Esophagus muscularis mucosa (tissue), 4 donors: ENCODE results near the gene IKZF3.

ENCODE experiments used
- EP300 ChIP-seq: sonication (generic); formaldehyde crosslinking; IDR thresholded peaks from one replicate; pipeline ENCODE4 v1.6.1; 2017; ENCODE audit warnings: antibody characterized with exemption
- POLR2A ChIP-seq: fragments of 450-650 bp; IDR thresholded peaks from one replicate; pipeline ENCODE4 v1.6.1; 2017; ENCODE audit warnings: antibody characterized with exemption, moderate library complexity, mild to moderate bottlenecking, low read depth
- POLR2AphosphoS5 ChIP-seq, 2 donors: sonication (generic); formaldehyde crosslinking; IDR thresholded peaks; one replicate each; pipeline ENCODE4 v1.6.1; 2017; ENCODE audit warnings: antibody characterized with exemption in 2 of 2
- TF ChIP-seq, protein P1 (sequence below), 3 experiments: fragments of 200-600 bp in 2 of 3; fragments of 450-650 bp in 1 of 3; sonication (generic) in 2 of 3; IDR thresholded peaks; one replicate each; pipeline ENCODE4 v1.5.1; 2017 to 2019; ENCODE audit warnings: antibody characterized with exemption in 3 of 3, mild to moderate bottlenecking in 2 of 3, moderate library complexity in 1 of 3

DNA sequence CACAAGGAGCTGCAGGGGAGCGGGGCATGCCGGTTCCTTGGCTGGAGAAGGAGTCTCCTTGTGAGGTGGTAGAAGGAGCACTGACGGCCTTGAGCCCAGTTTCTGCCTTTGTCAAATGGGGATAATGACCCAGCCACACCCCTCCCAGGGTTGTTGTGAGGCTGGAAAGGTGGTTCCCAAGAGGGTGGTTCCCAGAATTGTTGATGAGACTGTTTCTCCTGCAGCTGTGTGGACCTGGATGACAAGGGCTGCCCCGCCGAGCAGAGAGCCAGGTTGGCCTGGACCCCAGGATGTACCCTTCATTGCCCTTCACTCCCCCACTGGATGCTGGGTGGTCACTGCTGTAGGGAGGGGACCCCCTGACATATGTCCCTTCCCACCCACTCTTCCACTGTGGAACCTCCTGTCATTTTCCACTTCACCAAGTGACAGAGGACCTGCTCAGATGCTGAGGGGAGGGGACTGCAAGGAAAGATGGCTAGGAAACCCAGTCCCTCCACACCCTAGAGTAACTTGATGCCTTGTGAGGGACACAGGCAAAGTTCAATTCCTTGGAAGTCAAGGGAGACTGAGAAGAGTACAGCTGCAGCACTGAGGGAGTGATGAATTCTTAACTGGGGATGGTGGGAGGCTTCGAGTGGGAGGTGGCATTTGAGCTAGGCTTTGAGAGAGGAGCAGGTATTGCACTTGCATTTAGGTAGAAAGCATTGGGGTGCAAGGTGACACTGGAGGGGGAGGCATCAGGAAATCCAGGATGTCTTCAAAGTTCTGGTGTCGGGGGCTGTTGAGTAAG lies 144.4 kb downstream of the IKZF3 start:
- TF ChIP-seq POLR2AphosphoS5 (IDR thresholded peaks at IDR 0.05) (no peak), POLR2A (no peak), EP300 (no peak)
- TF ChIP-seq, protein P1, sequence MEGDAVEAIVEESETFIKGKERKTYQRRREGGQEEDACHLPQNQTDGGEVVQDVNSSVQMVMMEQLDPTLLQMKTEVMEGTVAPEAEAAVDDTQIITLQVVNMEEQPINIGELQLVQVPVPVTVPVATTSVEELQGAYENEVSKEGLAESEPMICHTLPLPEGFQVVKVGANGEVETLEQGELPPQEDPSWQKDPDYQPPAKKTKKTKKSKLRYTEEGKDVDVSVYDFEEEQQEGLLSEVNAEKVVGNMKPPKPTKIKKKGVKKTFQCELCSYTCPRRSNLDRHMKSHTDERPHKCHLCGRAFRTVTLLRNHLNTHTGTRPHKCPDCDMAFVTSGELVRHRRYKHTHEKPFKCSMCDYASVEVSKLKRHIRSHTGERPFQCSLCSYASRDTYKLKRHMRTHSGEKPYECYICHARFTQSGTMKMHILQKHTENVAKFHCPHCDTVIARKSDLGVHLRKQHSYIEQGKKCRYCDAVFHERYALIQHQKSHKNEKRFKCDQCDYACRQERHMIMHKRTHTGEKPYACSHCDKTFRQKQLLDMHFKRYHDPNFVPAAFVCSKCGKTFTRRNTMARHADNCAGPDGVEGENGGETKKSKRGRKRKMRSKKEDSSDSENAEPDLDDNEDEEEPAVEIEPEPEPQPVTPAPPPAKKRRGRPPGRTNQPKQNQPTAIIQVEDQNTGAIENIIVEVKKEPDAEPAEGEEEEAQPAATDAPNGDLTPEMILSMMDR (IDR thresholded peaks at IDR 0.05): no peak
